SU-DHL-6 (cell line): ENCODE results near the gene GALNT10.

ENCODE experiments used
- H2AFZ ChIP-seq: fragments of 200-600 bp; sonication (generic); 2 replicates; pipeline ENCODE4 v1.6.1; 2014; ENCODE audit warnings: low read depth, mild to moderate bottlenecking, moderate library complexity, mixed read lengths, antibody characterized with exemption, low read length; ENCODE audit not compliant: severe bottlenecking
- H3F3A ChIP-seq: fragments of 200-600 bp; shearing (Covaris generic); 2 replicates; pipeline ENCODE4 v1.6.0; 2016; ENCODE audit warnings: antibody characterized with exemption, mild to moderate bottlenecking; ENCODE audit not compliant: insufficient read depth
- H3K27ac ChIP-seq: fragments of 200-600 bp; sonication (generic); 2 replicates; pipeline ENCODE4 v1.5.1; 2016; ENCODE audit warnings: low read depth, mild to moderate bottlenecking, low read length, moderate library complexity, mixed read lengths
- H3K27me3 ChIP-seq: fragments of 200-600 bp; sonication (generic), shearing (Covaris generic); 2 replicates; pipeline ENCODE4 v1.6.0; 2014; ENCODE audit warnings: mild to moderate bottlenecking, low read length
- H3K36me3 ChIP-seq: fragments of 200-600 bp; sonication (generic); 2 replicates; pipeline ENCODE4 v1.6.1; 2014; ENCODE audit warnings: mild to moderate bottlenecking, low read length, mixed read lengths
- H3K4me2 ChIP-seq: fragments of 300-600, 200-600 bp; shearing (Covaris generic), sonication (generic); 2 replicates; pipeline ENCODE4 v1.6.0; 2014; ENCODE audit warnings: low read length, low read depth, mild to moderate bottlenecking; ENCODE audit not compliant: poor library complexity, severe bottlenecking
- H3K4me3 ChIP-seq: fragments of 200-600 bp; sonication (generic); 2 replicates; pipeline ENCODE4 v1.5.1; 2014; ENCODE audit warnings: antibody characterized with exemption, low read length, mild to moderate bottlenecking, mixed read lengths; ENCODE audit not compliant: insufficient read depth, poor library complexity, severe bottlenecking
- H3K79me2 ChIP-seq: fragments of 200-600 bp; sonication (generic); 2 replicates; pipeline ENCODE4 v1.6.1; 2014; ENCODE audit warnings: mild to moderate bottlenecking, low read length, moderate library complexity; ENCODE audit not compliant: insufficient read depth
- H3K9ac ChIP-seq: fragments of 200-600 bp; sonication (generic); 2 replicates; pipeline ENCODE4 v1.7.0; 2014; ENCODE audit warnings: mild to moderate bottlenecking, low read length
- H3K9me2 ChIP-seq: fragments of 200-600 bp; sonication (generic); replicated peaks from 2 replicates; pipeline ENCODE4 v1.6.1; 2014; ENCODE audit warnings: low read length; ENCODE audit not compliant: insufficient read depth
- H3K9me3 ChIP-seq: fragments of 200-600 bp; sonication (generic); 2 replicates; pipeline ENCODE4 v1.6.1; 2014; ENCODE audit warnings: low read length, mixed read lengths; ENCODE audit not compliant: insufficient read depth
- H4K20me1 ChIP-seq: fragments of 200-600 bp; sonication (generic); 2 replicates; pipeline ENCODE4 v1.6.1; 2014; ENCODE audit warnings: low read depth, mild to moderate bottlenecking, antibody characterized with exemption, low read length, moderate library complexity, mixed read lengths
- CTCF ChIP-seq: fragments of 200-600 bp; sonication (generic); IDR thresholded peaks from one replicate; pipeline ENCODE4 v1.5.1; 2017; ENCODE audit warnings: antibody characterized with exemption, mild to moderate bottlenecking, low read length, moderate library complexity; ENCODE audit not compliant: insufficient read depth, poor library complexity, severe bottlenecking
- EZH2phosphoT487 ChIP-seq: fragments of 200-600 bp; sonication (generic), shearing (Covaris generic); conservative IDR thresholded peaks from 2 replicates; pipeline ENCODE4 v1.6.1; 2018; ENCODE audit warnings: mild to moderate bottlenecking, antibody characterized with exemption, low read length, moderate library complexity, mixed read lengths

The GALNT10 gene

DNA sequence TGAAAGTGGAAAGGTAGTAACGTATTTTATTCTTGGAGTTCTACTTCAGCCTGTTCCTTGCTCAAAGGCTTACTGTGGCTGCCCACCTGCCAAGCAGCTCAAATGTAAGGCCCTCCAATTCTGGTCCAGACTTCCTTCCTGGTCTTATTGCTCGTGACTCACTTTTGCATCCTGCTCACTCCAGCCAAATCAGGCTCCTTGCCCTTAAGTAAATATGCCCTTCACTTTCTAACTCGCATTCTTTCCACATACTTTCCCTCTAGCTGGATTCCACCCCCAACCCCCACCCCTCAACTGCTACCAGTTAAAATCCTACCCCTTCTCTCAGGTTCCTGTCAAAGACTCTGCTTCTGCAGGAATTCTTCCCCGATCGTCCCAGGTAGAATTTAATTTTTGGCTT is 96.6 kb downstream of the GALNT10 start:
- no peaks in the 10 kb centered on the region for H3K9me2 ChIP-seq
- TF ChIP-seq CTCF, result no peak
- TF ChIP-seq EZH2phosphoT487, result no peak
- H3K79me2 ChIP-seq, result no peaks in the 10 kb centered on the region
- no peak overlapping the region for H3K27ac ChIP-seq
- H3K9me3 ChIP-seq, result no peaks in the 10 kb centered on the region
- no peaks in the 10 kb centered on the region for H3K27me3 ChIP-seq
- H3F3A ChIP-seq, result no peaks in the 10 kb centered on the region
- H3K36me3 ChIP-seq, result no peaks in the 10 kb centered on the region
- H4K20me1 ChIP-seq, result no peaks in the 10 kb centered on the region
- H3K9ac ChIP-seq, result no peak overlapping the region
- no peak overlapping the region for H2AFZ ChIP-seq
- H3K4me2 ChIP-seq, result no peak overlapping the region
- H3K4me3 ChIP-seq, result no peak overlapping the region

- Histone ChIP-seq H3K9me2 (no peaks in the 10 kb centered on the region), H3K27me3 (no peaks in the 10 kb centered on the region), H3K79me2 (no peaks in the 10 kb centered on the region), H3K4me3 (no peak overlapping the region), H3K9me3 (no peaks in the 10 kb centered on the region), H2AFZ (no peak overlapping the region), H3K4me2 (no peak overlapping the region), H3F3A (no peaks in the 10 kb centered on the region), H3K36me3 (no peaks in the 10 kb centered on the region), H4K20me1 (no peaks in the 10 kb centered on the region), H3K9ac (no peak overlapping the region), H3K27ac (no peak overlapping the region)
- TF ChIP-seq CTCF (no peak), EZH2phosphoT487 (no peak)
Observed at GRCh38 chr5:154288145-154288544, 97.6 kb downstream of the GALNT10 start.

- Histone ChIP-seq H3K4me3 (no peak overlapping the region), H3F3A (no peaks in the 10 kb centered on the region), H3K27ac (no peak overlapping the region), H3K27me3 (no peaks in the 10 kb centered on the region), H3K9ac (no peak overlapping the region), H4K20me1 (no peaks in the 10 kb centered on the region), H3K4me2 (no peak overlapping the region), H3K9me2 (no peaks in the 10 kb centered on the region), H3K79me2 (no peaks in the 10 kb centered on the region), H2AFZ (no peak overlapping the region), H3K36me3 (no peaks in the 10 kb centered on the region), H3K9me3 (no peaks in the 10 kb centered on the region)
- TF ChIP-seq CTCF (no peak), EZH2phosphoT487 (no peak)
Observed at GRCh38 chr5:154291917-154292316, 101.4 kb downstream of the GALNT10 start.
